ENCODE results near the gene PTGIR.

DNA sequence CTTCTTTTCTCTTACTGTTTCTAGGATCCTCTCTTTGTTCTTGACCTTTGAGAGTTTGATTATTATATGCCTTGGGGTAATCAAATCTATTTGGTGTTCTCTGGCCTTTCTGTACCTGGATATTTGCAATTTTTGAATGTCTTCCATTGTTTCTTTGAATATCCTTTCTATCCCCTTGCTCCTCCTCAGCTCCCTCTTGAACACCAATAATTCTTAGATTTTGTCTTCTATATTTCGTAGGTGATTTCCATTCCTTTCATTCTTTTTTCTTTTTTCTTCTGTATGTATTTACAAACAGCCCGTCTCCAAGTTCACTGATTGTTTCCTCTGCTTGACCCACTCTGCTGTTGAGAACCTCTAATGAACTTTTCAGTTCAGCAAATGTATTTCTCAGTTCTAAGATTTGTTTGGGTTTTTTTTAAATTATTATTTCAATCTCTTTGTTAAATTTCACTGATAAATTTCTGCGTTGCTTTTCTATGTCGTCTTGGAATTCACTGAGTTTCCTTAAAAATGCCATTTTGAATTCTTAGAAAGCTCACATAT, 26.4 kb downstream of the PTGIR start:
- TF ChIP-seq BHLHE40 (IDR thresholded peaks at IDR 0.05; ENCODE audit: borderline replicate concordance): no peak
- no peak for TF ChIP-seq ARNT (IDR thresholded peaks at IDR 0.05)
- no peak for TF ChIP-seq TARDBP (IDR thresholded peaks at IDR 0.05)
- TF ChIP-seq, protein P1, sequence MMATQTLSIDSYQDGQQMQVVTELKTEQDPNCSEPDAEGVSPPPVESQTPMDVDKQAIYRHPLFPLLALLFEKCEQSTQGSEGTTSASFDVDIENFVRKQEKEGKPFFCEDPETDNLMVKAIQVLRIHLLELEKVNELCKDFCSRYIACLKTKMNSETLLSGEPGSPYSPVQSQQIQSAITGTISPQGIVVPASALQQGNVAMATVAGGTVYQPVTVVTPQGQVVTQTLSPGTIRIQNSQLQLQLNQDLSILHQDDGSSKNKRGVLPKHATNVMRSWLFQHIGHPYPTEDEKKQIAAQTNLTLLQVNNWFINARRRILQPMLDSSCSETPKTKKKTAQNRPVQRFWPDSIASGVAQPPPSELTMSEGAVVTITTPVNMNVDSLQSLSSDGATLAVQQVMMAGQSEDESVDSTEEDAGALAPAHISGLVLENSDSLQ (IDR thresholded peaks at IDR 0.05): no peak
- TF ChIP-seq L3MBTL2 (conservative IDR thresholded peaks at IDR 0.05): no peak
- no peak for TF ChIP-seq ZNF384 (IDR thresholded peaks at IDR 0.05)
- no peak for TF ChIP-seq SUZ12 (IDR thresholded peaks at IDR 0.05)
- TF ChIP-seq HDGF (IDR thresholded peaks at IDR 0.05; ENCODE audit: borderline replicate concordance): no peak
- no peak for TF ChIP-seq CTBP1 (IDR thresholded peaks at IDR 0.05; ENCODE audit: borderline replicate concordance)
- TF ChIP-seq ELF4 (IDR thresholded peaks at IDR 0.05): no peak
- no peak for TF ChIP-seq NFRKB (IDR thresholded peaks at IDR 0.05)
- no peak for TF ChIP-seq FOXM1 (IDR thresholded peaks at IDR 0.05; ENCODE audit: borderline replicate concordance)
- TF ChIP-seq FOXA1 (IDR thresholded peaks at IDR 0.05): no peak

All from HEK293T (cell line).